Right lobe of liver (tissue), 4 donors: ENCODE measurements around the gene SPOCK1.

ENCODE experiments used
- POLR2A ChIP-seq: fragments of 450-650 bp; IDR thresholded peaks from one replicate; pipeline ENCODE4 v1.6.1; 2017; ENCODE audit warnings: antibody characterized with exemption, mild to moderate bottlenecking
- TF ChIP-seq, protein P1 (sequence below), 4 donors: fragments of 200-600 bp in 3 of 4; fragments of 450-650 bp in 1 of 4; IDR thresholded peaks; one replicate each; pipeline versions ENCODE4 v1.5.1 to v1.8.0; 2016 to 2022; ENCODE audit warnings: antibody characterized with exemption in 4 of 4, mild to moderate bottlenecking in 2 of 4
- donor health status: DM: no; HTN: no; CAD: no.
- donor health status: DM: no; HTN: no; CAD: no.
- donor health status: DM: no; HTN: yes; CAD: no.

DNA sequence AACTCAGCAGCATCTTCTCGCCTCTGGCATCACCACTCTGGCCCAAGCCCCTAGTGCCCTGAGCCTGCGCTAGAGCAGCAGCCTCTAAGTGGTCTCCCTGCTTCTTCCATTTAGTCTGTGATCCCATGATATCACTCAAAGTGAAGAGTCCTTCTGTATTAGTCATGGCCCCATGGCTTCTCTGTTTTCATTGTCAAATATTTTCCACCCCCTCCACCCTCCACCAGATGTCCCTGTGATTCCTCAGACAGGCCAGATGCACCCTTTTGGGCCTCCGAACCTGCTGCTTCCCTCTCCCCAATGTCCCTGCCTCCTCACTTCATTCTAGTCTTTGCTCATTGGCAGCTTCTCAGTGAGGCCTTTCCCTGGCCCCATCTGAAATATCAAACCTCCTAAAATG, 299.2 kb downstream of the SPOCK1 start:
- TF ChIP-seq, protein P1, sequence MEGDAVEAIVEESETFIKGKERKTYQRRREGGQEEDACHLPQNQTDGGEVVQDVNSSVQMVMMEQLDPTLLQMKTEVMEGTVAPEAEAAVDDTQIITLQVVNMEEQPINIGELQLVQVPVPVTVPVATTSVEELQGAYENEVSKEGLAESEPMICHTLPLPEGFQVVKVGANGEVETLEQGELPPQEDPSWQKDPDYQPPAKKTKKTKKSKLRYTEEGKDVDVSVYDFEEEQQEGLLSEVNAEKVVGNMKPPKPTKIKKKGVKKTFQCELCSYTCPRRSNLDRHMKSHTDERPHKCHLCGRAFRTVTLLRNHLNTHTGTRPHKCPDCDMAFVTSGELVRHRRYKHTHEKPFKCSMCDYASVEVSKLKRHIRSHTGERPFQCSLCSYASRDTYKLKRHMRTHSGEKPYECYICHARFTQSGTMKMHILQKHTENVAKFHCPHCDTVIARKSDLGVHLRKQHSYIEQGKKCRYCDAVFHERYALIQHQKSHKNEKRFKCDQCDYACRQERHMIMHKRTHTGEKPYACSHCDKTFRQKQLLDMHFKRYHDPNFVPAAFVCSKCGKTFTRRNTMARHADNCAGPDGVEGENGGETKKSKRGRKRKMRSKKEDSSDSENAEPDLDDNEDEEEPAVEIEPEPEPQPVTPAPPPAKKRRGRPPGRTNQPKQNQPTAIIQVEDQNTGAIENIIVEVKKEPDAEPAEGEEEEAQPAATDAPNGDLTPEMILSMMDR (IDR thresholded peaks at IDR 0.05), result no peak
- TF ChIP-seq POLR2A, result no peak
